HG02973 (cell line): ENCODE results near the gene PGM2L1.
"Not testable (repeated sequence)": the region's sequence is repeated elsewhere in the genome, so short reads cannot be mapped to it uniquely, and the experiment has no call there.

ENCODE experiments used
- ATAC-seq: cut with Tn5 transposase; IDR thresholded peaks from one replicate; pipeline ENCODE4 v1.9.1; 2021; ENCODE audit warnings: moderate library complexity; ENCODE audit not compliant: unreplicated experiment

PGM2L1 gene

DNA sequence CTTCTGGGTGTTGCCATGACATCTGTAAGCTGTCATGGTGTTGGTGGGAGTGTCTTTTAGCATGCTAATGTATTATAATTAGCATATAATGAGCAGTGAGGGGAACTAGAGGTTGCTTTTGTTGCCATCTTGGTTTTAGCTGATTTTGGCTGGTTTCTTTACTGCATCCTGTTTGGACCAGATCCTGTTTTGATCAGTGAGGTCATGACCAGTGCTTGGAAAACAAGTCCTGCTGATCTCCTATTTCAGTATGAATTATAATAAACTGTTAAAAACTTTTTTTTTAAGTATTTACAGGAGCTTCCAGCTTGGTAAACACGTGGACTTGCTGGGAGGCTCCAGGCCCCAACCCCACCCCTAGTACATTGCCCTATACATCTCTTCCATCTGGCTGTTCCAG is 56.3 kb downstream of the PGM2L1 start:
- ATAC-seq = no peak

DNA sequence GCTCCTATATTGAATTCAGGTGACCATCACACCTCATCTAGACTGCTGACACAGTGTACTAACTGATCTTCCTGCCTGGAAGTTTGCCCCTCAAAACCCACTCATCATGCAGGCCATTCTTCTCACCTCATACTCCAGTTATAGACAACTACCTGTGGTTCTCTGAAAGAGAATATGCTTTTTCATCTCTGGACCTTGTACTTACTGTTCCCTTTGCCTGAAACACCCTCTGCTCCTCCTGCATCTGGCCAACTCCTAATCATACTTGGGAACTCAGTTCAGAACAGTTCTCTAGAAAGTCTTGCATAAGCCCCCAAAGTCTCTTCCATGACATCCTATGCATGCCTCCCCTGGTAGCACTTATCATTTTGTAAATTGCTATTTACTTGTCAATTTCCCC is 58.6 kb downstream of the PGM2L1 start:
- ATAC-seq = no peak

DNA sequence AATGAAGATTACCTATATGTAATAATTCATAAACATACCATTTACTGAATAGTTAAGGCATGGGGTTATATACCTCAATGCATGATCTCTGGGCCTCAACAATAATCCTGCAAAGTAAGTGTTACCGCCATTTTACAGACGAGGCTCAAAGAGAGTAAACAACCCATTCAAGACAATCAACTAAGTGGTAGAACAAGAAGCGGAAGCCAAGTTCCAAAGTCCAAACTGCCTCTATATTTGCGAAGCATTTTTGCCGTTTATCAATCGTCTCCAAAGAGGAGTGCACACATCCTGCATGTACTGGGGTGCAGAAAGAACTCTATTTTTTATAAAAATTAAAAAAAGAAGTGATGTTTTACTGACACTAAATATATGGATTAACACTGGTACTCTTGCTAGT is 59.3 kb downstream of the PGM2L1 start:
- no peak for ATAC-seq

DNA sequence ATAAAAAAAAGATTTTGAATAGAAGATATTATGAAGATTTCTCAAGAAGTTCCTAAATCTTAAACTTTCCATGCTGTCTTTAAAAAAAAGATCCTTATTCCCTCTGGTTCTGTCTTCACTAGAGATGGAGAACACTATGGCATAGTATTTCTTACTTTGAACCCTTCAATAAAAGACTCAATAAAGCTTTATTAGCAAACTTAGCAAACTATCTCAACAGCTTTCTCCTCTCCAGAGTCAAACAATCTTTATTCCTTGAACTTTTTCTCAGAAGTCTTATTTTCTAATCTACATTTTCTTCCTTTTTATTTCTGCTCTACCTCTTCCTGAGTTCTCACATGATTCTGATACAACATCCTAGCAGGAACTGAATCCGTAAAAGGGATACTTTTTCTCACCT is 65.0 kb downstream of the PGM2L1 start:
- no peak for ATAC-seq

DNA sequence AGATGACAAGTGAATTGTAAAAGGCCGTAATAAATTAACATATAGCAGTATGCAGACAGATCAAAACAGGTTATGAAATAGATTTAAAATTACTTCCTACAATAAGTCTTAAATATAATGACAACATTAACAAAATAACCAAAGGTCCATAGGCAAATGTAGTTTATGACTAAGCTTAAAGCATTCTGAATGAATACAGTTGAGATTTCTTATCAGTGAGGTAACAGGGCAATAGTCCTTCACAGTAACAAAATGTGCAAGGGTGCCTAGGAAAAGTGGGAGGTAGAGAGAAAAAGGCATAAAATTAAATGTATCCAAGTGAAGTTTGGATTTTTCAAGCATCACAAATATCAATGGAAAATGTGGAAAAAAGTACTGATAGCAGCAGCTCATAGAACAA is 65.9 kb downstream of the PGM2L1 start:
- no peak for ATAC-seq

DNA sequence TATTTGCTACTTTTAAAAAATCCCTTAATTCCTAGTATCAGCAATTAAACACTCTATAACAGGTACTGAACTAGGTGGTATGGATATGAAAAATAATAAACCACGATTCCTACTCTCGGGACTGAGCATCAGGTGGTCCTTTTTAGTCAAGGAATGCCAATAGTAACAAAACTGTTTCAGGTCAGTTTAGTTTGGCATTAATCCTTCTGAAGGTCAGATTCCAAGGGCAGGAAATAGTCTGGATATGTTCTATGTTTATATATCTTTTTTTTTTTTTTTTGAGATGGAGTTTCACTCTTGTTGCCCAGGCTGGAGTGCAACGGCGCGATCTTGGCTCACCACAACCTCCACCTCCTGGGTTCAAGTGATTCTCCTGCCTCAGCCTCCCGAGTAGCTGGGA is 67.2 kb downstream of the PGM2L1 start:
- not testable (repeated sequence) for ATAC-seq

DNA sequence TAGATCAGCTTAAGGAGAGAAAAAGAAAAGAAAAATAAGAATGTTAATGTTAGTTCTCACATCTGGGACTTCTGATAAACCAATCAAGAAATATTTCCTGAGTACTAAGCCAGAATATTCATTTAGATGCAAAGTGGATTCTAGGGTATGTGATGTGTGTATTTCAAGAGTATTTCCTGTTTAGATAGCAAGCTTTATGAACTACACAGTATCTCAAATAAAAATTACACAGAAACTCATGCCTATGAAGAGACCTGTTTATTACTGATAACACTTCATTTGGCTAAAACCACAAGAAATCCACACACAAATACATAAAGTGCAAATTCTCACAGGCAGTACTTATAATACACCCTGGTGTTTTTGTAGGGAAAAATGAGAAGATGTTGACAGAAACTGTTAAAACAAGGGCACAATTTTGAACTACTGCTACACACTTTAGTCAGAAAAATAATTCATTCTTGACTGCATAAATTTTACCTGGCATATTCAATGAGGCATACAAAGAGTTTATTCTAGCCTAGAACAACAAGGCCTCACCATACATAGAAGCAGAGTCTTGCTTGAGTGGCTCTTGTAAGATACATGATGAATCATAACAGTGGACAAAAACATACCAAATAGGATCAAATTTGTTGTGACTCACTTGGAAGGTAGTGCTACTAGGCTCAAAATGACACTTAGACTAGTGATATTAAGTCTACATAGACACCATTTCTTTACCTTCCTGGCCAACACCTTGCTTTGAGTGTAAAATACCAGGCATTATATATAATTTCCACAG is 68.0 kb downstream of the PGM2L1 start:
- no peak for ATAC-seq

DNA sequence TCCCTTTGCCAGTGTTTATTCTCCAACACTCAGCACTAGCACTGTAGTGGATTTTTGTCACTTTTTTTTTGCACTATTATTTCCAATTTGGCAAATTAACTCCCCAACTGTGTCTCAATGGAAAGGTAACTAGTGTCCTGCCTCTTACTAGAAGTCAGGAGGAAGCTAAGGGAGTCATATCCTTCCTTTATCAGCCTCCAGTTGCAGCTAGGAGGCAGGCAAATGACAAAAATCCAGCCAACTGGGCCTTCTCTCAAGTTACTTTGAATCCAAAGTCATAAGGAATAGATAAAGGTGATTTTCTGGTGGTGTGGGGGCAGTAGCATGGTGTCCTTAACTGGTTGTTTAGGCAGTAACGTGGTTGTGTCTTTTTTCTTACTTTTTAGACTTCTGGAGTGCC is 71.2 kb downstream of the PGM2L1 start:
- ATAC-seq = no peak

DNA sequence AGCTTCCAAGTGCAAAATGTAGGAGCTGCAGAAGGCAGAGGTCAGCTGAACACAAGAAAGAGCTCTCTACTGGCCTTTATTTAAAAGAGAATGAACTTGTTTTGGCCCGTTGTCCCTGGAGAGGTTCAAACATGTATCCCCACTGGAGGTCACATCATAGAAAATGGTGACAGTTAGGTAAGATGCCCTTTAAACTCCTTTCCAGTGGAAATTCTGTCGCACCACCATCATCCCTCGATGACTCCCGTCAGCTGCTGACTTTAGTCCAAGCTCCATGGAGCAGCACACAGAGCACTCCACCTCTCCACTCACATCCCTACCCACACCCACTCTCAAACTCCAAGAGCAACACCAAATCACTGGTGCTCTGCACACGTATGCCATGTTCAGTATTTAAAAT is 71.6 kb downstream of the PGM2L1 start:
- no peak for ATAC-seq

DNA sequence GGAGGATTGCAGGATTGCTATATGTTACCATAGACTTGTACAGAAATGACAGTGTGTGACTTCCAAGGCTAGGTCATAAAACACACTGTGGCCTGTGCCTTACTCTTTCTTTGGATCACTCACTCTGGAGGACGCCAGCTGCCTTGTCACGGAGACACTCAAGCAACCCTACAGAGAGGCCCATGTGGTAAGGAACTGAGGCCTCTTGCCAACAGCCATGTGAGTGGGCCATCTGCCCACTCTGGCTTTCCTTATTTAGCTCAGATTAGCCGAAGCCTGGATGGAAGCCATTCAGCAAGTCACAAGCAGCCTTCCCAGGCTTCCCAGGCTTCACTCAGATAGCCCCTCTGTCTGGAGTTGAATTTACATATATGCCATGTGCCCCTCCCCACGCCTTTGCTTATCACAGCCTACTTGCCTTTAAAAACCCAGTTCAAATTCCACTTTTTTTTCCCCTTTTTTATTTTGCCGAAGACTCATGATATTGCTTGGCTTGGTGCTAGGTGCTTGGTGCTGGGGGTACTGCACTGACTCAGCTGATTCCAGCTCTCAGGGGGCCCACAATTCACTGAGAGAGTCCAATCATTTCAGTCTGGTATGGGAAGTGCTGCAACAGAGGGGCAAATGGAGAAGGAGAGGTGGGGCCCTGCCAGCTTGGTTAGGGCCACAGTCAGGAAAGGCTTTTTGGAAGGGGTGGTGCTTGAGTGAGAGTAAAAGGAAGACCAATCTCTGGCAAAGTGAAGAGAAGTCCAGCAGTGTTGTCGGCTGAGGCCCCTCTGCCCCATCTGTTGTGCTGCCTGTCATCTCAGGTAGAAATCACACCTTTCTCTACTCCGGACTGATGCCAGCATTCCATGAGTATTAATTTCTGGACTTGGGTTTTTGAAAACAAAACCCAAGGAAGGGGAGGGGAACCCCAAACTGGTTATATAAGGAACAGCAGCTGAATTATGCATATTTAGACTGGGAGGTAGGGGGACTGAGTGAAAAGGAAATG is 72.3 kb downstream of the PGM2L1 start:
- ATAC-seq = no peak

DNA sequence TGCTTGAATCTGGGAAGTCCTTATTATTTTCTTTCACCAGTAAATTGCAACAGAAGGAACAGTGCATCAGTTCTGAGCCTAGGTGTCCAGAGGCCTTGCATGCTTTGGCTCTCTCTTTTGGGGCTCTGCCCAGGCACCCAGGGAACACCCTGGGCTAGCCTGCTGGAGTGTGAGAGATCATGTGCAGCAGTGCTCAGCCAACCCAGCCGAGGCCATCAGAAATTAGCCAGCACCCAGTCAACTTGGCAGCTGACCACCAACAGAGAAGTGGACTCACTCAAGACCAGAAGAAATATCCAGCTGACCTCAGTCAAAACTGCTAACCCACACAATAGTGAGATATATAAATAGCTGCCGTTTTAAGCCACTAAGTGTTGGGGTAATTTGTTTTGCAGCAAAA is 75.6 kb downstream of the PGM2L1 start:
- no peak for ATAC-seq

DNA sequence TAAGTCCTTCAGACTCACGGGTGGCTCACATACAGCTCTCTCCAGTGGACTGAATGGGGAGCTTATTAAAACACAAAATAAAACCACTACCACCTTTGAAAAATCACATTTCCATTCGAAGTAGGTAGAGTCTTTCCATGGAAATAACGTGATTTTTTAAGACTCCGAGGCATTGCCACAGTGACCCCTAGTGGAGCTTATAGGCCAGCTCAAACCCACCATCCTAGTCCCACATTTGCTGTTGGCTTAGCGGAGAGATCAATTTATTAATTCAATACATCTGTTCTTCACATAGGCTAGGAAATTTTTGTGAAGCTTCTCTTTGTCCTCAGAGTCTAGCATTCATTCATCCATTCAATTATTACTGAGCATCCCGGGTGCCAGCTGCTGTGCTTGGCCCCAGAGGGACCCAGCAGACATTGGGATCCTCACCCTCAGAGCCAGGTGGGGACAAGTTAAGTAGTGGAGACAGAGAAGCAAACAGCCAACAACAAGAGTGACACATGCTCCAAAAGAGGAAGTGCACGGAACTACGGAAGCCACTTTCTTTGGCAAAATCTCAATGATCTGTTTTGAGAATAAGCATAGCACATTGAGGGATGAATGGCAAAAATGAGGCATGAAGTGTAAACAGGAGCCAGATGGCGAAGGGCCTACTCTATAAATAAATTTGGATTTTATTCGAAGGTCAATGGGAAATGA is 76.6 kb downstream of the PGM2L1 start:
- ATAC-seq = no peak

DNA sequence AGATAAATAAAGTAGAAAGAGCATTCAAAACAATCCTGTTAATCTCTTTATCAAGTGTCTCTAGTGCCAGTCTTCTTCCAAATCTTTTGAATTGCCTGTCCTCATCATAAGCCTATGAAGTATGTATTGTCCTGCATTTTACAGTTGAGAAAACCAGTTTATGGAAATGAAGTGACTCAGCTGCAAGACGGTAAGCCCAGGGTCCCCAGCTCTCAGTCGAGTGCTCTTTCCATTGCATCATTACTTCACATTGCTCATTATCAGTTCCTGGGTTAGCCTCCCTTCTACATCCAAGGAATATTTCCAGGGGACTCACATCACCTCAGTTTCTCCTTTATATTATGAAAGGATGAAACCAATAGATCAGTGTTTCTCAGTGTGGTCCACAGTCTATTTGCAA is 77.7 kb downstream of the PGM2L1 start:
- no peak for ATAC-seq

DNA sequence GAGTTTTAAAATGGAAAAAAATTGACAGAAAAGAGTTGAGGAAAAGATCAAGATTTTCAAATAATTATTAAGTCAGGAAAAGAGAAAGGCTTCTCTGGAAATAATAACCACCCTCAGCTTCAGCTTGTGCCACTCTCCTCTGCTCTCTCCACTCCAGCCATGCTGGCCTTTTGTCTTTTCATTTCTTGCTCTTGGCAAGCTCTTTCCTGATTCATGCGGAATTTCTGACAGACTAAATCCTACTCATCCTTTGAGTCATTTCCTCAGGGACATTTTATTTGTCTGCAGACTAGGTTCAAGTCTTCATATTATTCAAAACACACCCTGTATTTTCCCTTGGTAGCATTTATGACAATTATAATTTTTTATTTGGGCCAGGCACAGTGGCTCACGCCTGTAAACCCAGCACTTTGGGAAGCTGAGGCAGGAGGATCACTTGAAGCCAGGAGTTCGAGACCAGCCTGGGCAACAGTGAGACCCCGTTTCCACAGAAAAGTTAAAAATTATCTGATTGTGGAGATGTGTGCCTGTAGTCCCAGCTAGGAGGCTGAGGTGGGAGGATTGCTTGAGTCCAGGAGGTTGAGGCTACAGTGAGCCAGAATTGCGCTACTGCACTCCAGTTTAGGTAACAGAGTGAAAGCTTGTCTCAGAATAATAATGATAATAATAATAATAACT is 79.0 kb downstream of the PGM2L1 start:
- no peak for ATAC-seq

DNA sequence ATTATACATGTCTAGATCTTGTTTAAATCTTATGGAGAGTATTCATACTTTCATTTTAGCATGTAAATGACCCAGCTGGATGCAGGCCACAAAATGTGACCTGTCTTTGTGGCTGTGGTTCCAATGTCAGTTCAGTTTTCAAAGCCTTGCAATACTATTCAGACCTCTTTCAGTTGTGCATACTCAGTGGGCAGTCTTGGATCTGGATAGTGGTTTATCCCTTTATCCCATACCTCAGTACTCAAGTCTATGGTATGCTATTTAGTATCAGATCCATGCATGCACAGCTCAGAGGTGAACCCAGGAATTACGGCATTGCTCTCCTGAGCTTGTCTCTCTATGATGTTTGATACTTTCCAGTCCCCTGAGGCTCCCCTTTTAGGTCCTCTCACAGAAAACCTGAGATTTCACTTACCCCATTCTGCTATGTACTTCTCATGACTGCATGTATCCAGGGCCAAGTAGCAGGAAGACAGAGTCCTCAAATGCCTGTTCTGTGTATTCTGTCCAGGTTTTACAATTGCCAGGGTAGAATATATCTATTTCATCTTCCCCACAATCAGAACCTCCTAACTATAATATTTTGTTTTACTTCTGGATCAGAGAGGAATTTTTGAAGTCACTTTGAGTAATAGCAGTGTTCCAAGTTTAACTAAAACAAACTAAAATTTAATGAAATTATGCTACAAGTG is 79.8 kb downstream of the PGM2L1 start:
- no peak for ATAC-seq

DNA sequence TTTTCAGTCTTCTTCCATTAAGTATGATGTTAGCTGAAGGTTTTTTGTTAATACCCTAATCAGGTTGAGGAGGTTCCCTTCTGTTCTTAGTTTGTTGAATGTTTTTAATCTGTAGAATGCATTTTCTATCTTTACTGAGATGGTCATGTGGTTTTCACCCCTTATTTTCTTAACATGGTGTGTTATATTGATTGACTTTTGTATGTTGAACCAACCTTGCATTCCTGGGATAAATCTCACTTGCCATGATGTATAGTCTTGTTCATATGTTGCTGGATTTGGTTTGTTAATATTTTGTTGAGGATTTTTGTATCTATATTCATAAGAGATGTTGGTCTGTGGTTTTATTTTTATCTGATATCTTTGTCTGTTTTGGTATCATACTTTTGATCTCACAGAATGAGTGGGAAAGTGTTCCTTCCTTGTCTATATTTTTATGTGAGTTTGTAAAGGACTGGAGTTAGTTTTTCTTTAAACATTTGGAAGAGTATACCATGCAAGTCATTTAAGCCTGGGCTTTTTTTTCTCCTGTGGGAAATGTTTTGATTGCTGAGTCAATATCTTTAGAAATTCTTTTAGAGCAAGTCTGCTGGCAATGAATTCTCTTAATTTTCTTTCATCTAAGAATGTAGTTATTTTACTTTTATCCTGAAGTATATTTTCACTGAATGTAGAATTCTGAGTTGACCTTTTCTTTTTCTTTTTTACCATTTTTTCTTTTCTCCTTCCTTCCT is 81.3 kb downstream of the PGM2L1 start:
- ATAC-seq = no peak

DNA sequence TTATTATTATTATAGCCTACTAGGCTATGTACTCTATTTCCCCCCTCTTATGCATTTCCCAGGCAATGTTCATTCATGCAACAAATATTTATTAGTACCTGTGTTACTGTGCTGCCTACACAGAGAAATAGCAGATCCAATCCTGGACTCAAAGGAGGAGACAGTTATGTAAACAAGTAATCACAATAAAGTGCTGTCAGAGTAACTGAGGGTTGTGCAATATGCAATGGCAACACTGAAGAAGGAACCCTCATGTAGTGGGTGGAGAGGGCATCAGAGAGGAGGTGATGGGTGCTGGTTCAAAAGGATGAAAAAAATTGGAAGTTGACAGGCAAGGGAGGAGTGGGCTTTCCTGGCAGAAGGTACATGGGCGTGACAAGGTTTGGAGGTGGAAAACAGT is 85.9 kb downstream of the PGM2L1 start:
- no peak for ATAC-seq

DNA sequence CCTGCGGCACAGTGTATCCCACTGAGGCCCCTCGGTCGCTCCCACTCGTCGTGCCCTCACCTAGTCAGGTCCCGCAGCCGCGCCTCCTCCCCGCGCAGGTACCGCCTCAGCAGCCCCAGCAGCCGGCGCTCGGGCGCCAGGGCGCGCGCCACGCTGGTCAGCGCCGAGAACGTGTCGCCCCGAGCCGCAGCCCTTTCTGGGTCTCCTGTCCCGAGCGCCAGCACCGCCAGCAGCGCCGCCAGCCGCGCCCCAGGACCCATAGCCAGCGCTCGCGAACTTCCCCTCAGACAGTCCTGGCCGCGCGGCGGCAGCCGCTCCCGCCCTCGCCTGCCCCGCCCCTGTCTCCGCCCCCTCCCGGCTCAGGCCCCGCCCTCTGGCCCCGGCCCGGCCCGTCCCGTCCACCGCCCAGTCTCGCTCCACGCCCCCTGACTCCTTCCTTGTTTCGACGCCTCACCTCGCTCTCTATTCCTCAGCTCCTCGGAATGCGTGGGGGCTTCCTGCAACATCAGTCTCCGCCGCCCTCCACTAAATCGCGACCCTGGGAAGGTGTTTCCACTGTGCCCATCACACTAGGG is 86.8 kb downstream of the PGM2L1 start, which contains the start of gene P4HA3:
P4HA3 (minus strand) TSS at position 289 of the 575 bp plus-strand sequence; CDS start at position 260, 29 bp downstream.
- no peak for ATAC-seq

DNA sequence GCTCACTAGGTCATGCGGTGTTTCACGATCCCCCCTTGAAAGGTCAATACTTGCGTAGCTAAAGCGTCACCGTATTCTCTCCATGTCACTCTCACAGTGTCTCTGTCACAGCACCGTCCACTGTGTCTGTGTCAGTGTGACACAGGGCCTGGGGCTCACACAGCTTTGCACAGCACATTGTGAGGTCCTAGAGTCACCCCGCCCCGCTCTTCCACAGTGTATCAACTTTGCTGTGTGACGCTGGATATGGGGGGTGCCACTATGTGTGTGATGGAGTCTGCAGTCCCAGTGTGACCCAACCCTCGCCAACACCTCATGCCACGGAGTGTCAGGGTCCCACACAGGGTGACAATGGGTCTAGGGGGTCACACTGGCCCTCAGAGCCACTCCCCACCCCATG is 87.4 kb downstream of the PGM2L1 start:
- ATAC-seq = no peak
